Renal cortex interstitium (tissue), 11 donors: ENCODE results near the gene ITPR3. TPM values are rescaled to one million over a fixed set of nuclear protein-coding genes. Genes with fewer than 3 reads are reported as not detected.
"Not testable (repeated sequence)": the region's sequence is repeated elsewhere in the genome, so short reads cannot be mapped to it uniquely, and the experiment has no call there.

Source experiments
- DNase-seq, 11 donors: peaks; one replicate each; pipeline ENCODE4 v3.0.0-alpha.2; 2013; ENCODE audit warnings: low read depth in 9 of 11, low spot score in 4 of 11; ENCODE audit errors: extremely low read depth in 1 of 11
- polyA plus RNA-seq, 3 donors: library from polyadenylated mRNA; unstranded; fragments of 120-200 nt; gene quantifications; one replicate each; pipeline ENCODE4 v1.2.1, GENCODE V29; 2013; ENCODE audit not compliant: insufficient read length in 3 of 3

The ITPR3 gene
- polyA plus RNA-seq, 3 donors: 7.2 to 12.4 (median 8.6) TPM

DNA sequence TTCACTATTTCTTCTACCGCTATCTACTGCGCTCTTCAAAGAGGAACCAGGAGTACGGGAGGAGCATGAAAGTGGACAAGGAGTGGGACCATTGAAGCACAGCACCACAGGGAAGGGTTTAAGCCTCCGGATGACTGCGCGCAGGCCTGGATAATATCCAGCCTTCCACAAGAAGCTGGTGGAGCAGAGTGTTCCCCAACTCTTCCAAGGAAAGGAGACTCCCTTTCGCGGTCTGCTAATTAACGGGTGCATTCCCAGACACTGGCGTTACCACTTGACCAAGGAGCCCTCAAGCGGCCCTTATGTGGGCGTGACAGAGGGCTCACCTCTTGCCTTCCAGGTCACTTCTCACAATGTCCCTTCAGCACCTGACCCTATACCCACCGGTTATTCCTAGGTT lies 10.4 kb downstream of the ITPR3 start:
- not testable (repeated sequence) for DNase-seq

DNA sequence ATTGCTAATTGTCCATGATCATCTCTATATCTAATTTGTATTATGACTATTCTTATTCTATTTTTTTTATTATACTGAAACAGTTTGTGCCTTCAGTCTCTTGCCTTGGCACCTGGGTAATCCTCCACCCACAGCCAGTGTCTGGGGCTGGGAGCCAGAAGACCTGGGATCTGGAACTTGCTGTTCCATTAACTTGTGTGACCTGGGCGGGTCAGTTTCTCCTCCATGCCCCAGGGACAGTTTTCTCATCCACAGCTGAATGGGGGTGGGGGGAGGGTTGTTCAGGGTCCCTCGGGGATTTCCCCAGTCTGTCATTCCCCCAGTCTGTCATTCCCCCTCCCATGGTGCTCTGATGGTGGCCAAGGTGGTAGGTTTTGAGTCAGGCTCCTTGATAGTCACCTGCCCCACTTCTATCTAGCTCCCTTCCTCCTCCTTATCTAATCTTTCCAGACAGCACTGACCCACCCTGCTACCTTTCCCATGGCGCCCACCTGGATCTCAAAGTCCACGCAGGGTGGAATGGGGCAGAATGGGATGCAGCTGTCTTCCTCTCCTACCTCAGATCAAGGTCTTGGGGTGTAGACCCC lies 10.9 kb downstream of the ITPR3 start:
- DNase-seq: no peak

DNA sequence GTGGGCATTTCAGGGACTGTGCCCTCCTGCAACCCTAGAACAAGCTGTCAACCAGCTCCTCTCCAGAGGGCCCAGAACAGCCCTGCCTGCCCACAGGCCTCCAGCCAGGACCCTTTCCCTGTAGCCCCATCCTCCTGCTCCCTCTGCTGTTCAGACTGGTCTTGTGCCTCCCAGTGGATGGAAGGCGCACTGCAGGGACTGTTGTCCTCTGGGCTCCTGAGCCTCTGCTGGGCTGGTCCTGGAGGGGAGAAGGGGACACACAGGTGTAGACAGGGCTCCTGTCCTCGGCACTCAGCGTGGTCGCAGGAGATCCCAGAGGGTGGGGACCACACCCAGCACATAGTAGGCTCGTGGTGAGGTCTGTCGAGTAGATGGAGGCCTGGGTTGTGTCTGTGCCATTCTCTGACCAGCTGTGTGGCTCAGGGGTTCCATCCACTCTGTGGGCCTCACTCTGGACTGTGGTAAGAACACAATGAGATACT lies 11.5 kb downstream of the ITPR3 start:
- no peak for DNase-seq

DNA sequence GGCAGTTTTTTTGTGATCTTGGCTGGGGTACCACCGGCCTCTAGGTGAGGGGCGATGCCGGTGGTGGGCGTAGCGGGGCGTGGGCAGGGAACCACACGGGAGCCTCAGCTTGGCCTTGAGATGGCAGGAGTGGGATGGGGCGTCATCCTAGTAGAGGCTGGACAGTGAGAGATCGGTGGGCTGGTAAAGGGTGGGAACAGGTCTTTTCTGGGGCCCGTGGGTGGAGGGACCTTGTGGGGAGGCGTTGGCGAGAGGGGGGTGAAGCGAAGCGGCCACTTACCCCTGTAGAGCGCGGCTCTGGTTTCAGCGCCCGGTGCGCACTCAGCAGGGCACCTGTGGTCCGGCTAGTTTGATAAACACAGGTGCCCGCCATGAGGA lies 12.0 kb downstream of the ITPR3 start:
- no peak for DNase-seq

DNA sequence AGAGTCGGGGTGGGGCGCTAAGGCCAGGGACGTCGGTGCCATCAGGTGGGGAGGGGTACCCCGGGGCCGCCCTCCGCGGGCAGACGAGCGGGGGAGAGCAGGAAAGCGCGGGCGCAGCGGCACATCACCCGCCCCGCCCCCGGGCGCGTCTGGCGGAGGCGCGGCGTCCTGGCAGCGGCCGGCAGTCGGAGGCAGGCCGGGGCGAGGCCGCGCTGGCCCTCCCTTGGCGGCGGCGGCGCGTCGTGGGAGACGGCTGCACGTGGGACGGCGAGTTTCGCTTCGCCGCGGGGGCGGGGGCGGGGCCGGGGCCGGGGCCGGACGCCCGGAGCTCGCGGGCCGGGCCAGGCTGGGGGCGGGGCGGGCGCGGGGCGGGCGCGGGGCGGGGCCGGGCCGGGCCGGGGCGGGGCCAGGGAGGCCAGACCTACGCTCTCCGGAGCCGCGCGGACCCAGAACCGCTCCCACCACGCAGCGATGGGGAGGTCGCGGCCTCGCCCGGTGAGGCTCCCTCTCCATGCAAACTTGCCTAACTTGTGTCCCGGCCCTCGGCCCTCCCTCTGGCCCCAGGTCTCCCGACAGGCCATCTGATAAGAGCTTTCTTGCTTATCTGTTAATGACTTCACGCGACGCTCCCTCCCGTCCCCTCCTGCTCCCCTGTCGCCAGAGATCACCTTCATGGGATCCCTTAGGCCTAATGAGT lies 12.5 kb downstream of the ITPR3 start:
- DNase-seq: peak in 1 of 11 donors; percentile 33

DNA sequence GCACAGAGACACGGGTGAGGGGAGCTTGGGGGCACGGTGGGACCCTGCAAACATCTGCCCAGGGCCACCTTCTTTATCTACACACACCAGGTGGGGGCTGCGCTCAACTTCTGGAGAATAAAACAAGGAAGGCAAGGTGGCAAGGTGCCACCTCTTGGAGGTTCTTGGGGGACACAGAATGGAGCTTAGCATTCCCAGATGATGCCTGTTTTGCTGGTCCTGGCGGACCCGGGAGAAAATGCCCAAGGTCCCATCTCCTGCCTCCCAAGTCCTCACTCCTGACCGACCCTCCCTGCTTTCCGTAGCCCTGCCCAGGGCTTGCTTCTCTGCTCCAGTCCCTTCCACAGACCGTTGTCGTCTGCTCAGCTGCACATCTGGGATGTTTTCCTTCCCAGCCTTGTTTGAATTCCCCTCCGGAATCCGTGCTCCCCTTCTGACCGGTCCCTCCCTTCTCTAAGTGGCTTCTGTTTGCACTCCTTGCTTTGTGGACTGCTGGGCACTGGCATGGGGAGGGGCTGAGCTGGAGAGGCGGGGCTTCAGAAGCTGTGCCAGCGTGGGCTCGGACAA lies 13.1 kb downstream of the ITPR3 start:
- no peak for DNase-seq

DNA sequence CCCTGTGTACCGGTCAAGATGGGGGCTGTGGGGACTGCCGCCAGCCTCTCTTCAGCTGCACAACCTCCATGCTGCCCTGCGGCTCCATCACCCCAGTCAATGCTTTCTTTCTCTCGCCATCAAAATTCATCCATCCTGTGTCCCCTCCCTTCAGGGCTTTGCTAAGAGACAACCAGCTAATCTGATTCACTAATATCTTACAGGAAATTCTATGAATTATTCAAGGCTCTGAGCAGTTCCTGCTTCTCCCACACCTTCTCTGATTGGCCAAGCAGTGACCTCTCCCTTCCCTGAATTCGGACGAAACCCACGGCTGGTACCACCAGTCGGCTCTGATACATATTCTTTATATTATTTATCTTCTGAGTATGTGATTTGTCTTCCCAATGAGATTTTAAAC lies 13.8 kb downstream of the ITPR3 start:
- DNase-seq: no peak

DNA sequence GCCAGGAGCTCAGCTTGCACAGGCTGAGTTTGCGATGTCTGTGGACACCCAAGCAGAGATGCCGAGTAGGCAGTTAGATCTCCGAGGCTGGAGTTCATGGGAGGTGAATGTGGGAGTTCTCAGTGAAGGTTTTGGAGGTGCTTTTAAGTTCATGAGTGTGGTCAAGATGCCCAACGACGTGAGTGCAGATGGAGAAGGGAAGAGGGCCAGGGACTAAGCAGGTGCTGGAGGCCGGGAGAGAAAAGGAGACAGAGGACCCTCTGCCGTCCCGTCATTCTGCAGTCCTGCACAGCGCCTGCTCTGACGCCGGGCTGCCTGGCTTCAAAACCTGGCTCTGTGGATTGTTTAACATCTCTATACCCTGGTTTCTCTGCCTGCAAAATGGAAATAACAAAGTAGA lies 15.5 kb downstream of the ITPR3 start:
- no peak for DNase-seq

DNA sequence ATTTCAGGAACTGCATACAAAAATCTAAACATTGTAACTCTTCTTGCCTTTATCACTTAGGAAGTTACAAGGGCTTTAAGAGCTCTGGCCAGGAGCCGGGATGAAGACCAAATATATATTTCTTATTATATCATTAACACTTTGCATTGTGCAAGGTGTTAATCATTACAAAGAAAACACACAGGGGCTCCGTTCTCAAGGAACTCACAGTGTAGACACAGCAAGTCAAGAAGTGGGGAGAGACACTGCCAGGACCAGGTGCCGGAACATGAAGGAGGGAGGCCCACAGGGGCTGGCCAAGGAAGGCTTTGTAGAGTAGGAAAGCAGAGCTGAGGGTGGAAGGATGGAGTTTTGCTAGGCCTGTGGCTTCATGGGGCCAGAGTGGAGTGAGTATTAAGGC lies 17.4 kb downstream of the ITPR3 start:
- DNase-seq: no peak

DNA sequence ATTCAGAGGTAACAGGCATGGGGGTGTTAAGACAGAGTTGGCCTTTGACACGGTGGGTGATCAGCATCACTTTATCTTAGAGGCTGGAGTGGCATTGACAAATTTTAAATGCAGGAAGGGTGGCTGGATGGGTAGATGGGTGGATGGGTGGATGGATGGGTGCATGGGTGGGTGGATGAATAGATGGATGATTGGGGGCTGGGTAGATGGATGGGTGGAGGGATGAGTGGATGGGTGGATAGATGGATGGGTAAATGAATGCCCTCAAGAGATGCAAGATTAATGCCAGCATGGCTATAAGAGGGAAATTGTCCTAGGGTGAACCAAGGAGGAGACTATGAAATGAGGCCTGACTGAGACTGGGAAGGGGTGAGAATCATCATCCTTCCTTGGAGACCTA lies 18.4 kb downstream of the ITPR3 start:
- no peak for DNase-seq

DNA sequence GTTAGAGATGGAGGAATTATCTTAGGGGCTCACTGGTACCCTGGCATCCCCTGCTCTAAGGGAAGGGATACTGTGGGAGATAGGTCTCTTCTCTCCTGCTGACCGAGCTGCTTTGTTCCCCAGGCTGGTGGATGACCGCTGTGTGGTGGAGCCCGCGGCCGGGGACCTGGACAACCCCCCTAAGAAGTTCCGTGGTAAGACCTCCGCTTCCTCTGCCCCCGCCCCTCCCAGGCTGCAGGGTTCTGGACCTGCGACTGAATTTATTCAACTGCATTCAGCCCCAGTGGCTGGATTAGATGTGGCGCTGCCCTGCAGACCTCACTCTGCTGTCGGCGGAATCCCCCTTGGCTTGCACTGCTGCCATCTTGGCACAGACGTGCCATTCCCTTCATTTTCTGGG lies 19.2 kb downstream of the ITPR3 start:
- no peak for DNase-seq

DNA sequence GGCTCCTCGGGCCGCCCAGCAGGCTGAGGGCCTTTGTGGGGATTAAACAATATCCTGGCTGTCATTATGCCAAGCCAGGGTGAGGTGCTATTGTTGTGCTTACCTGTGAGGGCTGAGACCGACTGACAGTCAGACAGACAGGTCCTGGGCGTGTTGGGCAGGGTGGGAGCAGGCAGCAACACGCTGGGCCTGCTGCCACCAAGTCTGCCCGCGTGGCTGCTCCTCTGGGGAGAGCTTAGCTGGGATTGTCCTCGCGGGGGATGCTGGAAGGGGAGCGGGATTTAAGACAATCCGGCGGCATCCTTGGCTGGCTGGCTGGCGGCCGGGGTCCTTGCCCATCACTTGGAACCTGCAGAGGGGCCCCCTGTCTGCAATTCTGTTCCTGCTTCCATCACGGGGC lies 20.0 kb downstream of the ITPR3 start:
- no peak for DNase-seq

DNA sequence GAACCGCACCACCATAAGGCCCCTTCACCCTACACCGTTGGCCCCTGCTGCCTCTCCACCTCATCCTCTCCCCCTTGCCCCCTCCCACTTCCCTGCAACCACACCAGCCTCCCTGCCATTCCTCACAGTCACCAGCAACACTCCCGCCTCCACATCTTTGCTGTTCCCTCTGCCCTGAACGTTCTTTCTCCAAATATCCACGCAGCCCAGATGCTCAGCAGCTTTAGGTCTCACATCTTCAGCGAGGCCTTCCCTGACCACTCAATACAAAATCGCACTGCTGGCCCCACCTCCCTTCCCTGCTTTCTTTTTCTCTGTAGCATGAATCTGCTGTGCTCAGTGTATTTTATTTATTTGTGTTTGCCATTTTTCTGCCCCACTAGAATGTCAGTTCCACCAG lies 20.5 kb downstream of the ITPR3 start:
- DNase-seq: no peak

DNA sequence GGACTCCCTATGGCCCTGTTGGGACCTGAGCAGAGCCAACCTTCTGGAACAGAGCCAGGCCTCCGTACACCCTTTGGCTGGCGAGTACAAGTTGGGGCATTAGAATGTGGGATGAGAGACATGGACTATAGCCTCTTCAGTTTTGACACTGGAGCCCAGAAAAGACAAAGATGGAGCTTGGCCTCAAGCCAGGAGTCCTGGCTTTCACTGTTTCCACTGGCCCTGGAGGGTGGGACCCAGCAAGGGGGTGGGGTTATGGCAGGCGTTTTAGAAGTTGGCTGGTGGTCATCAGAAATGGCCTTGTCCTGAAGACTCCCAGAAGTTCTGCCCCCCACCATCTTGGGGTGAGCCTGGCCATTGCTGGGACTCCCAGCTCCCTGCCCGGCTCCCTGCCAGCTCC lies 21.8 kb downstream of the ITPR3 start:
- DNase-seq: no peak

DNA sequence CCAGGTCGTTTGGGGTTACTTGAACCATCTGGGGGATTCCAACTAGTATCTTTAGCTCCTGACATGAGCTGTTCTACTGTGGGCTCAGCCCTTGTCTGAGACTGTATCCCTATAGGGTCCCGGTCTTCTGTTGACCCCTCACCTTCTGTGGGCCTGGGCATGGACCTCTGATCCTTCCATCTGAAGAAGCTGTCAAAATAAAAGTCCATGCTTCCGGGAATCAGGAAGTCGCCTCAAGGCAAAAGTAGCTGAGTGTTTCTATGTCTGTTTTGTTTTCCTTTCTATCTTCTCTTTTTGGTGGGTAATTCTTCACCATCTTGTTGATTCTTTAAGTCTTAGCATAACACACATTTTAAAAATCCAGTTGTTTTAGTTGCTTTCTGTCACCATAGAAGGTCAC lies 30.3 kb downstream of the ITPR3 start:
- no peak for DNase-seq

DNA sequence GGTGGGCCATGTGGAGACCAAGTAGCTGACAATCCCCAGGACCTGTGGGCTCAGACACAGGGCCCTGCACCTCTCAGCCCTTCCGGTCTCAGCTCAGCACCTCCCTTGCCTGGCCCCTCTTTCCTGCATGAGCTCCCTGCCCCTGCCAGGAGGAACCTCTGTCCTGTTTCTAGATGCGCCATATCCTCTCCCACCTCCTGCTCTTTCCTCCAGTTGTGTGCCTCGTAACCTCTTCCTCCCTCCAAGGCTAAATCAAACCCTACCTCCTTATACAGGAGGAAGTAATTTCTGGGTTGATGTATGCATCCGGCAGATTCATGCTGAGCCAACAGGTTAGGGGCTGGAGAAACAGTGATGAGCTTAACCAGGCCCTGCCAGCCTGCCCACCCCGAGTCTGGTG lies 30.9 kb downstream of the ITPR3 start:
- no peak for DNase-seq

DNA sequence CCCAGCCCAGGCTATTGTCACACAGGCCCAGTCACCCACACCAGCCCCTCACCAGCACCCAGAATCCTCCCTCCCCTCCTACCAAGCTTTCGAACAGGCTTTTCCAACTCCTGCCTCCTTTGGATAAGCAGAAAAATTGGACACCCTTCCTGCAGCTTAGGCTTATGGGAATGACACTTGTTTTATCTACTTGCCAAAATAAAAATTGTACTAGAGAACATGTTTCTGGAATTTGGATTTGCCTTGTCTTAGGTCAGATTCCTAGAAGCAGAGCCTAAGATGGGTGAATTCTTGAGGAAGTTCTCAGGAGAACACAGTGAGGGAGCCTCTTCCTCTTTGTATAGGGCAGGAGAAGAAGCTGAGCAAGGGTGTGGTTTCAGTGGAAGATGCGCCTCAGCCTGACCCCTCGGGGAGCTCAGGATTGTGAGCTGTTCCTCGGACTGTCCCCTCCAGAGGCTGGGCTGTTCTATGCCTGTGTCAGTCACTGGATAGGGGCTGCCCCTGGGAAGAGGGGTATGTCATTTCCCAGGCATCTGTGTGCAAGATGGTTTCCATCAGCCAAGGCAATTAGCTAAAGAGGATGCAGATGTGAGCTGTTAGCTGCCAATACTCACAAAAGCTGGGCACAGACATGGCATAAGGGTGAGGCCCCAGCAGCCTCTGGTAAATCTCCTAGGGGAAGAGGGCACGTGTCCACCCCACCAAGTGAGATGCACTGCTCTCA lies 33.9 kb downstream of the ITPR3 start:
- no peak for DNase-seq

DNA sequence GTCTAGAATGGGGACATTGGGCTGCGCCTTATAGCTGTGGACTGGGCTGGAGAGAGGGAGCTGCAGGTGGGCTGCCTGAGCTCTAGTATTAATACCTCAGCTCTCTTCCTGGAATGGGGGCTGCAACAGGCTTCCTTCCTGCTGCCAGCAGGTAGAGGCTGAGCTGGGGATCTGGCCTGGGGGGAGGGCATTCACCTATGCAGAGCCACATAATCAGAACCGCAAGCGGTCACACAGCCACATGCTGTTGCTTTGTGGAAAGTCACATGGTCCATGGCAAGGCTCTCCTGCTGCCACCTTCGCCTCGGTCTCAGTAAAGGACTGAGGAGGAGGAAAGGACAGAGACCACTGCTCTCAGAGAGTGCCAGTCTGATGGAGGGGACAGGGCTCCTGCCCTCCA lies 35.7 kb downstream of the ITPR3 start:
- no peak for DNase-seq

DNA sequence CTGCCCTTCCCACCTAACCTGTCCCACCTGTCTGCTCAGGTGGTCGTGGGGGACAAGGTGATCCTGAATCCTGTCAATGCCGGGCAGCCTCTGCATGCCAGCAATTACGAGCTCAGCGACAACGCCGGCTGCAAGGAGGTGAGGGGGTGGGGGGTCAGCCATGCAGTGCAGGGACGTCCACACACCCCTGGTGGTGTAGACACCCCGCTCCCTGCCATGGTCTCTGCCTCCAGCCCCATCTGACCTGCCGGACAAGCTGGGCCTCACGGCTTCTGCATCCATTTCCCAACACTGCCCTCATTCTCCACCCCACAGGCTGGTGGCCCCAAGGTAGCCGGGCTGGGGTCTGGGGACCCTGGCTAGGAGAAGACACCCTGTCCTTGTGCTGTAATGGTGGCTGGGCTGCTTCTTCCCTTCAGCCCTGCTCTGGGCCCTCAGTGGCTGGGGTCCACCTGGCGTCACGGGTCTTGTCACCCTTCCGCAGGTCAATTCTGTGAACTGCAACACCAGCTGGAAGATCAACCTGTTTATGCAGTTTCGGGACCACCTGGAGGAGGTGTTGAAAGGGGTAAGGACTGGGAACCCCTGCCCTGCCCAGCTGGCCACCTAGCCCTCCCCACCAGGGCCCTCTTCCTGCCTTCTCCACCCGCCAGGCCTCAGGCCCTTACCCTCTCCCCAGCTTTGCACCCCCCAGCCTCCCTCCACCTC lies 38.0 kb downstream of the ITPR3 start:
- no peak for DNase-seq

DNA sequence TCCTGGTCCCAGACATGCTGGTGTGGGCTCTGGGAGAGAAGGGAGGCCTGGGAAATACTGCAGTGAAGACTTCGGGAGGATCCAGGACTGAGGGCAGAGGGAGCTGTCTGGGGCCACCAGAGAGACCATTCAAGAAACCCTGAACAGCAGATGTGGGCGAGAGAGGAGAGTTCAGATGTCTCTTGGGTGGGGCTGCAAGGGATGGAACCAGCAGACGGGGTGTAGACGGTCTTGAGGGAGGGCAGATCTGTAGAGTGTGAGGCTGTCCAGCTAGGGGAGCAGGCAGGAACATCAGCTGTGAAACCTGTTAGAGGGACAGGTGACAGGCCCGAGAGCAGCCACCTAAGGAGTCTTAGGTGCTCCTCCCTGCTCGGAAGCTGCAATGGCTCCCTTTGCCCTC lies 38.9 kb downstream of the ITPR3 start:
- DNase-seq: no peak
